Measurements from ENCODE around the gene ITPR1. TPM values are rescaled to one million over a fixed set of nuclear protein-coding genes. Genes with fewer than 3 reads are reported as not detected.

Gene ITPR1
- polyA plus RNA-seq, 1 donor from 2014 or later = 2.1 TPM

- no peaks in the 10 kb centered on the region for H3K79me2 ChIP-seq (replicated peaks; ENCODE audit: insufficient read depth, low read length)
- H3K27ac ChIP-seq (ENCODE audit: low read length) = no peak overlapping the region
- no peaks in the 10 kb centered on the region for H3K36me3 ChIP-seq (ENCODE audit: insufficient read depth, low read length)
- no peak overlapping the region for H2AFZ ChIP-seq (ENCODE audit: low read depth, low read length)
- no peak overlapping the region for H3K4me3 ChIP-seq (ENCODE audit: low read length)
- no peak for TF ChIP-seq CTCF (IDR thresholded peaks at IDR 0.05; ENCODE audit: poor library complexity, severe bottlenecking)
- no peak for TF ChIP-seq REST (IDR thresholded peaks at IDR 0.05; ENCODE audit: borderline replicate concordance)
- no peak for TF ChIP-seq MXI1 (conservative IDR thresholded peaks at IDR 0.05; ENCODE audit: poor library complexity, severe bottlenecking)
- no peak for TF ChIP-seq TAF1 (IDR thresholded peaks at IDR 0.05; ENCODE audit: low read depth)
- H3K9me3 ChIP-seq (ENCODE audit: low read length) = no peaks in the 10 kb centered on the region
- no peak overlapping the region for H3K9ac ChIP-seq (ENCODE audit: low read length)
- no peak overlapping the region for H3K4me2 ChIP-seq (ENCODE audit: low read length)
- H3K9me2 ChIP-seq (ENCODE audit: insufficient read depth, low read length) = no peaks in the 10 kb centered on the region
- no peaks in the 10 kb centered on the region for H3F3A ChIP-seq (ENCODE audit: insufficient read depth, low read length, poor library complexity, severe bottlenecking)
- H3K27me3 ChIP-seq (ENCODE audit: insufficient read depth, low read depth, low read length) = no peaks in the 10 kb centered on the region
- H4K20me1 ChIP-seq (ENCODE audit: insufficient read depth) = no peaks in the 10 kb centered on the region
Measured at GRCh38 chr3:4714045-4714444, 220.9 kb downstream of the ITPR1 start.

- H3F3A ChIP-seq (ENCODE audit: insufficient read depth, low read length, poor library complexity, severe bottlenecking) = no peaks in the 10 kb centered on the region
- no peak overlapping the region for H3K4me2 ChIP-seq (ENCODE audit: low read length)
- H3K36me3 ChIP-seq (ENCODE audit: insufficient read depth, low read length) = no peaks in the 10 kb centered on the region
- no peaks in the 10 kb centered on the region for H4K20me1 ChIP-seq (ENCODE audit: insufficient read depth)
- H3K27ac ChIP-seq (ENCODE audit: low read length) = no peak overlapping the region
- no peaks in the 10 kb centered on the region for H3K9me3 ChIP-seq (ENCODE audit: low read length)
- H3K27me3 ChIP-seq (ENCODE audit: insufficient read depth, low read depth, low read length) = no peaks in the 10 kb centered on the region
- no peak overlapping the region for H2AFZ ChIP-seq (ENCODE audit: low read depth, low read length)
- TF ChIP-seq CTCF (IDR thresholded peaks at IDR 0.05; ENCODE audit: poor library complexity, severe bottlenecking) (no peak), RAD21 (conservative IDR thresholded peaks at IDR 0.05) (no peak), EZH2 (IDR thresholded peaks at IDR 0.05; ENCODE audit: borderline replicate concordance, insufficient read depth, low read length, poor library complexity, severe bottlenecking) (no peak)
- H3K9ac ChIP-seq (ENCODE audit: low read length) = no peak overlapping the region
- no peaks in the 10 kb centered on the region for H3K9me2 ChIP-seq (ENCODE audit: insufficient read depth, low read length)
- H3K79me2 ChIP-seq (replicated peaks; ENCODE audit: insufficient read depth, low read length) = no peaks in the 10 kb centered on the region
- H3K4me3 ChIP-seq (ENCODE audit: low read length) = no peak overlapping the region
Measured at GRCh38 chr3:4716266-4716665, 223.1 kb downstream of the ITPR1 start.

Measured in neural cell (in vitro differentiated cells).